Thoracic aorta (tissue), 2 donors: ENCODE measurements around the gene C16orf89. TPM values are rescaled to one million over a fixed set of nuclear protein-coding genes. Genes with fewer than 3 reads are reported as not detected.

Experiments
- ATAC-seq: fragments of 150-250 bp; one replicate; pipeline ENCODE4 v1.8.0; 2017; ENCODE audit warnings: low read depth; ENCODE audit not compliant: insufficient number of reproducible peaks, low FRiP score
- DNase-seq: peaks from one replicate; pipeline ENCODE4 v3.0.0-alpha.2; 2020; ENCODE audit warnings: low spot score
- H3K27ac ChIP-seq, 2 donors: fragments of 200-600 bp; sonication (generic); 1 replicate in 1 of 2; 2 replicates in 1 of 2; pipeline ENCODE4 v1.5.1; 2016; ENCODE audit warnings: mild to moderate bottlenecking in 2 of 2, moderate library complexity in 2 of 2
- H3K27me3 ChIP-seq: fragments of 200-600 bp; sonication (generic); replicated peaks from 2 replicates; pipeline ENCODE4 v1.6.0; 2016; ENCODE audit warnings: mild to moderate bottlenecking; ENCODE audit not compliant: insufficient read depth
- H3K36me3 ChIP-seq: fragments of 200-600 bp; sonication (generic); one replicate; pipeline ENCODE4 v1.5.1; 2016
- H3K4me1 ChIP-seq, 2 donors: fragments of 200-600 bp; sonication (generic); 1 replicate in 1 of 2; 2 replicates in 1 of 2; pipeline versions ENCODE4 v1.5.1 to v1.6.0; 2016; ENCODE audit warnings: low read depth in 2 of 2, mild to moderate bottlenecking in 1 of 2; ENCODE audit not compliant: control insufficient read depth in 1 of 2
- H3K4me3 ChIP-seq: fragments of 200-600 bp; sonication (generic); 2 replicates; pipeline ENCODE4 v1.5.1; 2016; ENCODE audit warnings: mild to moderate bottlenecking
- H3K9me3 ChIP-seq: fragments of 200-600 bp; sonication (generic); 2 replicates; pipeline ENCODE4 v1.5.1; 2016
- CTCF ChIP-seq: fragments of 200-600 bp; sonication (generic); IDR thresholded peaks from one replicate; pipeline ENCODE4 v1.5.1; 2019; ENCODE audit warnings: antibody characterized with exemption
- total RNA-seq, 2 donors: library from RNA; depleted of rRNA; stranded (reverse); fragments of >200 nt; gene quantifications; one replicate each; pipeline versions ENCODE4 v1.1.0 to v1.2.3, GENCODE V29; 2016

C16orf89 gene
- total RNA-seq, 2 donors from 2014 or later: 11.6 to 21.4 TPM

GRCh38 chr16:5000573-5001001 is 65.2 kb downstream of the C16orf89 start:
- H3K9me3 ChIP-seq: no peaks in the 10 kb centered on the region
- DNase-seq (no peak), ATAC-seq (no peak)
- no peaks in the 10 kb centered on the region for H3K4me1 ChIP-seq
- H3K27me3 ChIP-seq: no peaks in the 10 kb centered on the region
- H3K27ac ChIP-seq: no peak overlapping the region
- no peak overlapping the region for H3K4me3 ChIP-seq
- no peaks in the 10 kb centered on the region for H3K36me3 ChIP-seq
- TF ChIP-seq CTCF: no peak

DNA sequence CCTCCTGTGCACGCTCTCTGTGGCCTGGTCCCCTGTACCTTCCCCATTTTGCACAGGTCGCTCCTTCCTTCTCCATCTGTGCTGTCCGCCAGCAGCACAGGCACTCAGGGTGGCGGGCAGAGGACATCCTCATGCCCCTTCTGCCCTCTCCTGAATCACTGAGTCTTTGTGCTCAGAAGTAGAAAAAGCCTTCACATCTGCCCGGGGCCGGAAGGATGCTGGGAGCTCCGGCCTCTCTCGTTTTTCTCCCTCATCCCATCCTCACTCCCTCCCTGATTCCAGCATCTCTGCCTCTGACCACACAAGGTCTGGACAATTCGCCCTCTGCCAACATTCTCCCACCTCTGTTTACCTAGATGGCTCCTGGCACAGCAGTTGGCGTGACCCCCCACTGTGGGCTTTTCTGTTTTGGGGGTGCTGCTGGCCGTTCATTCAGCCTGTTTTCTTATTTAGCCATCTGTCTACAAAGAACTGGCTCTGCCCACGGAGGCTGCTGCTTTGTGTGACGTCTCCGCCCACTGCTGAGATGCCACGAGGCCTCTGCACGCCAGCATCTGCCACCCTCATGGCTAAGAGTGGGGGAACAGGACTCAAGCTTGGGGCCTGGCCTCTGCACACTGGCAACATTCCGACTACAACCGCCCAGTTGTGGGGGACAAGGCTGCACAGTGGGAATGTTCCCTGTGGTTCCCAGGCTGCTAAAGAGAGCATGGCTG is 70.9 kb downstream of the C16orf89 start:
- ATAC-seq (no peak), DNase-seq (no peak)

More for the DNA sequence above, 70.9 kb downstream of the C16orf89 start:
- Histone ChIP-seq H3K27ac (no peak overlapping the region), H3K36me3 (no peaks in the 10 kb centered on the region), H3K27me3 (peaks cover 4% of the 10 kb centered on the region), H3K9me3 (no peaks in the 10 kb centered on the region), H3K4me3 (no peak overlapping the region), H3K4me1 (no peaks in the 10 kb centered on the region)
- TF ChIP-seq CTCF: no peak

Other genes with a start within 250 kb of the C16orf89 start
- 10 to 100 TPM; 28.4 to 59.5 TPM for gene GLYR1, start 218.7 kb downstream of the C16orf89 start, total RNA-seq
- 10 to 100 TPM; 27.1 to 37.0 TPM for gene UBN1, start 218.5 kb downstream of the C16orf89 start, total RNA-seq
- gene PPL, start 128.8 kb downstream of the C16orf89 start, total RNA-seq: 10 to 100 TPM; 22.6 to 28.8 TPM
- gene SEC14L5, start 107.6 kb downstream of the C16orf89 start, total RNA-seq: 1 to 10 TPM in 1 of 2 donors, under 1 TPM in 1; 0.92 to 4.6 TPM
- 10 to 100 TPM; 35.3 to 55.2 TPM for gene NAGPA, start 32.0 kb downstream of the C16orf89 start, total RNA-seq
- 10 to 100 TPM; 24.1 to 36.7 TPM for gene ALG1, start 5.9 kb upstream of the C16orf89 start, total RNA-seq
- 10 to 100 TPM in 1 of 2 donors, 1 to 10 TPM in 1; 6.8 to 14.9 TPM for gene EEF2KMT, start 31.8 kb upstream of the C16orf89 start, total RNA-seq